ENCODE measurements around the gene B4GALT5. TPM values are rescaled to one million over a fixed set of nuclear protein-coding genes. Genes with fewer than 3 reads are reported as not detected.

Gene B4GALT5
- total RNA-seq, 3 donors from 2014 or later (not counting 1 experiment from before 2014, with no cell fraction given), result 15.5 to 29.1 (median 28.6) TPM

DNA sequence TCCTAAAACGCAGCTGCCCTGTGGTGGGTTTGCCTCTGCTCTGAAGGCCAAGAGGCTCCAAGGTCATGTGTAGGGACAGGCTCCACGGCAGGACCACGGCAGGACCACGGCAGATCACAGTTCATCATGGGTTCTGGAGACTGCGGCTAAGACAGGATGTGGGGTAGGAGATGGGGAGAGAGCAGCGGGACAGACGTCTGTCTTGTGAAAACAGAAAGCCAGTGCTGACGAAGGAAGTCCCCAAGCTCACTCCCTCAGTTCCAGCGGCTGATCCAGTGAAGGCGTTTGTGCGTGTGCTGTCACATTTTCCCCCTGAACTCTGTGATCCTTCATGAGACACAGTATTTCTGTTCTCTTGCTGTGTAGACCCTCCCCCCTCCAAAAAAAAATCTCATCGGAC lies 77.8 kb downstream of the B4GALT5 start:
- Mint-ChIP-seq H3K4me3 (peak overlapping the region; percentile 32), H3K9me3 (no peaks in the 10 kb centered on the region), H3K27ac (peak overlapping the region; percentile 53 to 70), H3K36me3 (peaks cover 25% of the 10 kb centered on the region), H3K4me1 (peaks cover 17 to 21% of the 10 kb centered on the region in 2 donors), H3K27me3 (ENCODE audit: low read depth in 2 of 2) (no peaks in the 10 kb centered on the region)
- Histone ChIP-seq H3K27me3 (ENCODE audit: control insufficient read depth, insufficient read depth, low read length) (no peaks in the 10 kb centered on the region), H3K4me3 (ENCODE audit: low read length) (no peak overlapping the region), H3K4me1 (ENCODE audit: control insufficient read depth, insufficient read depth, low read length) (peaks cover 3% of the 10 kb centered on the region), H3K36me3 (ENCODE audit: control insufficient read depth, insufficient read depth, low read length) (peaks cover 46% of the 10 kb centered on the region), H3K27ac (ENCODE audit: low read length) (no peak overlapping the region), H3K9me3 (ENCODE audit: control insufficient read depth, insufficient read depth, low read length) (no peaks in the 10 kb centered on the region)
- peak in 1 of 2 donors; percentile 10 for DNase-seq
- TF ChIP-seq, protein P1, sequence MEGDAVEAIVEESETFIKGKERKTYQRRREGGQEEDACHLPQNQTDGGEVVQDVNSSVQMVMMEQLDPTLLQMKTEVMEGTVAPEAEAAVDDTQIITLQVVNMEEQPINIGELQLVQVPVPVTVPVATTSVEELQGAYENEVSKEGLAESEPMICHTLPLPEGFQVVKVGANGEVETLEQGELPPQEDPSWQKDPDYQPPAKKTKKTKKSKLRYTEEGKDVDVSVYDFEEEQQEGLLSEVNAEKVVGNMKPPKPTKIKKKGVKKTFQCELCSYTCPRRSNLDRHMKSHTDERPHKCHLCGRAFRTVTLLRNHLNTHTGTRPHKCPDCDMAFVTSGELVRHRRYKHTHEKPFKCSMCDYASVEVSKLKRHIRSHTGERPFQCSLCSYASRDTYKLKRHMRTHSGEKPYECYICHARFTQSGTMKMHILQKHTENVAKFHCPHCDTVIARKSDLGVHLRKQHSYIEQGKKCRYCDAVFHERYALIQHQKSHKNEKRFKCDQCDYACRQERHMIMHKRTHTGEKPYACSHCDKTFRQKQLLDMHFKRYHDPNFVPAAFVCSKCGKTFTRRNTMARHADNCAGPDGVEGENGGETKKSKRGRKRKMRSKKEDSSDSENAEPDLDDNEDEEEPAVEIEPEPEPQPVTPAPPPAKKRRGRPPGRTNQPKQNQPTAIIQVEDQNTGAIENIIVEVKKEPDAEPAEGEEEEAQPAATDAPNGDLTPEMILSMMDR (IDR thresholded peaks at IDR 0.05), result no peak
- WGBS (ENCODE audit: insufficient coverage), result 82% methylated on average over 12 of the region's 12 CpGs
- intact Hi-C loops (cut with micrococcal nuclease), result no loop called here
- ATAC-seq, result peak in 2 of 3 donors; percentile 44 to 68

DNA sequence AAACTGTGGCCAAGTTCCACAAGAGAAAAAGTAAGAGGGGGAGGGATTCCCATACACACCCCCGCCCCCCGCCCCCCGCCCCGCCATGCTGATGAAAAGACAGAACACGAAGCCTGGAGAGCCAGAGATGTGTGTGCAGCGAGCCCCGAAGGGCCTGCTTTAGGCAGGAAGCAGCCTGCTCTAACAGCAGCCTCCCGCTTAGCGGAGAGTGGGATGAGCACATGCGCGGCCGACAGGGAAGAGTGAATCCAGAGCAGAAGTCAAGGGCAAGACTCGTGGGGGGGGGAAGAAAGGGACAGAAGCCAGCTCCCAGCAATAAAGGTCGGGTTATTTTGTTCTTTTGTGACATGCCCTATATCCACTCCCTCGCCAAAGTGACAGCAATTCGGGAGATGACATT lies 78.5 kb downstream of the B4GALT5 start:
- intact Hi-C loops (cut with micrococcal nuclease), result no loop called here
- Mint-ChIP-seq H3K9me3 (no peaks in the 10 kb centered on the region), H3K4me3 (no peak overlapping the region), H3K4me1 (peaks cover 17 to 21% of the 10 kb centered on the region in 2 donors), H3K36me3 (peaks cover 20% of the 10 kb centered on the region), H3K27ac (peak overlapping the region in 1 of 2 donors; percentile 53), H3K27me3 (ENCODE audit: low read depth in 2 of 2) (no peaks in the 10 kb centered on the region)
- TF ChIP-seq, protein P1 (IDR thresholded peaks at IDR 0.05), result no peak
- Histone ChIP-seq H3K4me3 (ENCODE audit: low read length) (no peak overlapping the region), H3K27me3 (ENCODE audit: control insufficient read depth, insufficient read depth, low read length) (no peaks in the 10 kb centered on the region), H3K4me1 (ENCODE audit: control insufficient read depth, insufficient read depth, low read length) (peaks cover 3% of the 10 kb centered on the region), H3K27ac (ENCODE audit: low read length) (no peak overlapping the region), H3K9me3 (ENCODE audit: control insufficient read depth, insufficient read depth, low read length) (no peaks in the 10 kb centered on the region), H3K36me3 (ENCODE audit: control insufficient read depth, insufficient read depth, low read length) (peaks cover 40% of the 10 kb centered on the region)
- ATAC-seq (no peak), DNase-seq (no peak)
- 99% methylated on average over 16 of the region's 16 CpGs for WGBS (ENCODE audit: insufficient coverage)

DNA sequence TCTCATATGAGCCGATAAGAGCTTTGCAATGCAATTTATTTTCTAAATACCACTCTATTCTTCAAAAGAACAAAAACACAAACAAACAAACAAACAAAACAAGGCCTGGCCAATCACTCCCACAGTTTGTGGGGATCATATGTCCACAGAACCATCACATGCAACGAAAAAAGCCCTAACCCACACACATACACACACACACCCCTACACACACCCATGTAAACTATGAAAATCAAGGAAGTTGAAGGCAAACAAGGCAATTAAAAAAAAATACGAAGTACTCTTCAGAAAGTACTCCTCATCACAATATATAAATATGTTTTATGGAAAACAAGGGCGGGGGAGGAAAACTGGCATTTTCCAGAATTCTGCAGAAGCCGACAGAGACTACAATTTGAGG lies 79.6 kb downstream of the B4GALT5 start:
- H3K36me3 ChIP-seq (ENCODE audit: control insufficient read depth, insufficient read depth, low read length), result peaks cover 30% of the 10 kb centered on the region
- no peak overlapping the region for H3K4me3 ChIP-seq (ENCODE audit: low read length)
- Mint-ChIP-seq H3K4me1 (peaks cover 17 to 21% of the 10 kb centered on the region in 2 donors), H3K27me3 (ENCODE audit: low read depth in 2 of 2) (no peaks in the 10 kb centered on the region), H3K4me3 (no peak overlapping the region), H3K27ac (no peak overlapping the region), H3K9me3 (no peaks in the 10 kb centered on the region), H3K36me3 (peaks cover 14% of the 10 kb centered on the region)
- DNase-seq, result no peak
- peaks cover 3% of the 10 kb centered on the region for H3K4me1 ChIP-seq (ENCODE audit: control insufficient read depth, insufficient read depth, low read length)
- no peak overlapping the region for H3K27ac ChIP-seq (ENCODE audit: low read length)
- intact Hi-C loops (cut with micrococcal nuclease), result no loop called here
- 100% methylated on average over 2 of the region's 5 CpGs for WGBS (ENCODE audit: insufficient coverage)
- H3K27me3 ChIP-seq (ENCODE audit: control insufficient read depth, insufficient read depth, low read length), result no peaks in the 10 kb centered on the region
- no peaks in the 10 kb centered on the region for H3K9me3 ChIP-seq (ENCODE audit: control insufficient read depth, insufficient read depth, low read length)
- no peak for ATAC-seq
- TF ChIP-seq, protein P1 (IDR thresholded peaks at IDR 0.05), result no peak

DNA sequence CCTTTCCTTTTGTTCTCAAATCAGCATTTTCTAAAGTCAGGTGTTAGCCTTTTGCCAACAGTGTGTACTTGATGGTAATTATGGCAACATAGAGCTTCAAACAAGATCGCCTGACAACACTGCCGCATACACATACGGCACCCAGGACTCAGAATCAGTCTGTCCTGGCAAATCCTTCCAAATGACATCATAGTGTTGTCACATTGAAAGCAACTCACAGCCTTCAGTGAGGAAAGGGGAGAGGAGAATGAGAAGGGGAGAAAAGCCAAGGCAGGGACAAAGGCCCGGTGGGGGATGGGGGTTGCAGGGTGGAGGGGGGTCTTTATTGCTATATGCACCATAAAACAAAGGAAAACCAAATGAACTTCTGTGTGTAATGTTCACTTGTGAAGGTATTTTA lies 80.0 kb downstream of the B4GALT5 start:
- WGBS (ENCODE audit: insufficient coverage), result 90% methylated on average over 4 of the region's 4 CpGs
- intact Hi-C loops (cut with micrococcal nuclease), result no loop called here
- ATAC-seq (no peak), DNase-seq (no peak)
- Mint-ChIP-seq H3K27ac (no peak overlapping the region), H3K4me3 (no peak overlapping the region), H3K9me3 (no peaks in the 10 kb centered on the region), H3K4me1 (peaks cover 17 to 21% of the 10 kb centered on the region in 2 donors), H3K27me3 (ENCODE audit: low read depth in 2 of 2) (no peaks in the 10 kb centered on the region), H3K36me3 (peaks cover 14% of the 10 kb centered on the region)
- no peak overlapping the region for H3K27ac ChIP-seq (ENCODE audit: low read length)
- no peaks in the 10 kb centered on the region for H3K9me3 ChIP-seq (ENCODE audit: control insufficient read depth, insufficient read depth, low read length)
- peaks cover 27% of the 10 kb centered on the region for H3K36me3 ChIP-seq (ENCODE audit: control insufficient read depth, insufficient read depth, low read length)
- TF ChIP-seq, protein P1 (IDR thresholded peaks at IDR 0.05), result no peak
- H3K4me1 ChIP-seq (ENCODE audit: control insufficient read depth, insufficient read depth, low read length), result peaks cover 3% of the 10 kb centered on the region
- no peaks in the 10 kb centered on the region for H3K27me3 ChIP-seq (ENCODE audit: control insufficient read depth, insufficient read depth, low read length)
- no peak overlapping the region for H3K4me3 ChIP-seq (ENCODE audit: low read length)

Measured in natural killer cell (primary cell).